Measurements from ENCODE around the gene ACTL6B.

GRCh38 chr7:100682991-100683658, 26.9 kb upstream of the ACTL6B start:
- TF ChIP-seq CTCF (IDR thresholded peaks at IDR 0.05; ENCODE audit: poor library complexity, severe bottlenecking) (no peak), EP300 (conservative IDR thresholded peaks at IDR 0.05; ENCODE audit: poor library complexity, severe bottlenecking) (no peak), EZH2 (IDR thresholded peaks at IDR 0.05; ENCODE audit: borderline replicate concordance, insufficient read depth, low read length, poor library complexity, severe bottlenecking) (no peak), TAF1 (IDR thresholded peaks at IDR 0.05; ENCODE audit: low read depth) (no peak), REST (IDR thresholded peaks at IDR 0.05; ENCODE audit: borderline replicate concordance) (no peak), POLR2AphosphoS5 (IDR thresholded peaks at IDR 0.05) (no peak)

Data from neural cell (in vitro differentiated cells).